ENCODE results near the gene ST8SIA1.

The ST8SIA1 gene

GRCh38 chr12:22266101-22266500 is 68.4 kb downstream of the ST8SIA1 start:
- H3K4me2 ChIP-seq (ENCODE audit: low read length): no peak overlapping the region
- no peak overlapping the region for H3K23ac ChIP-seq (ENCODE audit: low read length)
- no peak overlapping the region for H3K14ac ChIP-seq (ENCODE audit: low read length)
- no peak overlapping the region for H3K4ac ChIP-seq (ENCODE audit: low read depth, low read length)
- H2BK5ac ChIP-seq (ENCODE audit: low read depth, low read length, poor library complexity): no peak overlapping the region
- H3K79me1 ChIP-seq (ENCODE audit: low read length): no peaks in the 10 kb centered on the region
- H2BK12ac ChIP-seq (ENCODE audit: low read length): no peak overlapping the region
- no peak overlapping the region for H4K12ac ChIP-seq (ENCODE audit: low read depth, low read length)
- H2BK120ac ChIP-seq (ENCODE audit: insufficient read depth, low read length, poor library complexity): no peak overlapping the region
- peak overlapping the region; percentile 7 for H4K8ac ChIP-seq (ENCODE audit: low read depth, low read length)
- no peaks in the 10 kb centered on the region for H3K9me3 ChIP-seq (ENCODE audit: insufficient read depth, low read depth, low read length)
- no peaks in the 10 kb centered on the region for H3K4me1 ChIP-seq (ENCODE audit: control insufficient read depth in 1 of 2, insufficient read depth in 2 of 2, low read length in 2 of 2)
- DNase-seq: no peak
- no peak overlapping the region for H2AK5ac ChIP-seq (ENCODE audit: low read length)
- no peak overlapping the region for H4K91ac ChIP-seq (ENCODE audit: low read depth, low read length)
- H3K27me3 ChIP-seq (ENCODE audit: insufficient read depth, low read length): no peaks in the 10 kb centered on the region
- no CpG with 5 or more reads among the region's 5 CpGs for WGBS (ENCODE audit: extremely low coverage, insufficient coverage, insufficient read length)
- H3K4me3 ChIP-seq (ENCODE audit: low read depth, low read length): no peak overlapping the region
- no peak overlapping the region for H3K27ac ChIP-seq (ENCODE audit: low read depth, low read length)
- no peaks in the 10 kb centered on the region for H3K36me3 ChIP-seq (ENCODE audit: control insufficient read depth in 1 of 2, insufficient read depth in 2 of 2, low read length in 2 of 2)
- H2AFZ ChIP-seq (ENCODE audit: insufficient read depth, low read length, poor library complexity): no peak overlapping the region
- H3K9ac ChIP-seq (ENCODE audit: low read length): no peak overlapping the region
- H3K18ac ChIP-seq (ENCODE audit: low read length): no peak overlapping the region
- H3K79me2 ChIP-seq (ENCODE audit: control insufficient read depth, insufficient read depth, low read length, poor library complexity): no peaks in the 10 kb centered on the region

- no peak overlapping the region for H4K8ac ChIP-seq (ENCODE audit: low read depth, low read length)
- no peak overlapping the region for H2BK120ac ChIP-seq (ENCODE audit: insufficient read depth, low read length, poor library complexity)
- no peak overlapping the region for H4K12ac ChIP-seq (ENCODE audit: low read depth, low read length)
- no peak overlapping the region for H3K14ac ChIP-seq (ENCODE audit: low read length)
- H3K27me3 ChIP-seq (ENCODE audit: insufficient read depth, low read length): no peaks in the 10 kb centered on the region
- H4K91ac ChIP-seq (ENCODE audit: low read depth, low read length): no peak overlapping the region
- H3K4me2 ChIP-seq (ENCODE audit: low read length): no peak overlapping the region
- H2BK5ac ChIP-seq (ENCODE audit: low read depth, low read length, poor library complexity): no peak overlapping the region
- no peak overlapping the region for H3K18ac ChIP-seq (ENCODE audit: low read length)
- no peaks in the 10 kb centered on the region for H3K79me2 ChIP-seq (ENCODE audit: control insufficient read depth, insufficient read depth, low read length, poor library complexity)
- H3K23ac ChIP-seq (ENCODE audit: low read length): no peak overlapping the region
- H2BK12ac ChIP-seq (ENCODE audit: low read length): no peak overlapping the region
- H3K4ac ChIP-seq (ENCODE audit: low read depth, low read length): no peak overlapping the region
- H3K4me3 ChIP-seq (ENCODE audit: low read depth, low read length): no peak overlapping the region
- no CpG with 5 or more reads among the region's 5 CpGs for WGBS (ENCODE audit: extremely low coverage, insufficient coverage, insufficient read length)
- no peak overlapping the region for H2AFZ ChIP-seq (ENCODE audit: insufficient read depth, low read length, poor library complexity)
- H3K4me1 ChIP-seq (ENCODE audit: control insufficient read depth in 1 of 2, insufficient read depth in 2 of 2, low read length in 2 of 2): no peaks in the 10 kb centered on the region
- H3K79me1 ChIP-seq (ENCODE audit: low read length): no peaks in the 10 kb centered on the region
- no peaks in the 10 kb centered on the region for H3K36me3 ChIP-seq (ENCODE audit: control insufficient read depth in 1 of 2, insufficient read depth in 2 of 2, low read length in 2 of 2)
- no peaks in the 10 kb centered on the region for H3K9me3 ChIP-seq (ENCODE audit: insufficient read depth, low read depth, low read length)
- no peak overlapping the region for H3K27ac ChIP-seq (ENCODE audit: low read depth, low read length)
- no peak for DNase-seq
- H3K9ac ChIP-seq (ENCODE audit: low read length): no peak overlapping the region
- H2AK5ac ChIP-seq (ENCODE audit: low read length): no peak overlapping the region
Measured at GRCh38 chr12:22264380-22264779, 70.1 kb downstream of the ST8SIA1 start.

- Histone ChIP-seq H3K4me2 (ENCODE audit: low read length) (no peak overlapping the region), H3K36me3 (ENCODE audit: control insufficient read depth in 1 of 2, insufficient read depth in 2 of 2, low read length in 2 of 2) (no peaks in the 10 kb centered on the region), H2BK12ac (ENCODE audit: low read length) (no peak overlapping the region), H3K27me3 (ENCODE audit: insufficient read depth, low read length) (no peaks in the 10 kb centered on the region), H3K79me2 (ENCODE audit: control insufficient read depth, insufficient read depth, low read length, poor library complexity) (no peaks in the 10 kb centered on the region), H4K91ac (ENCODE audit: low read depth, low read length) (no peak overlapping the region), H3K9me3 (ENCODE audit: insufficient read depth, low read depth, low read length) (no peaks in the 10 kb centered on the region), H3K27ac (ENCODE audit: low read depth, low read length) (no peak overlapping the region), H2BK120ac (ENCODE audit: insufficient read depth, low read length, poor library complexity) (no peak overlapping the region), H3K9ac (ENCODE audit: low read length) (no peak overlapping the region), H3K23ac (ENCODE audit: low read length) (no peak overlapping the region), H2AK5ac (ENCODE audit: low read length) (no peak overlapping the region), H4K8ac (ENCODE audit: low read depth, low read length) (no peak overlapping the region), H2BK5ac (ENCODE audit: low read depth, low read length, poor library complexity) (no peak overlapping the region), H2AFZ (ENCODE audit: insufficient read depth, low read length, poor library complexity) (no peak overlapping the region), H3K4me1 (ENCODE audit: control insufficient read depth in 1 of 2, insufficient read depth in 2 of 2, low read length in 2 of 2) (no peaks in the 10 kb centered on the region), H3K4ac (ENCODE audit: low read depth, low read length) (no peak overlapping the region), H3K14ac (ENCODE audit: low read length) (no peak overlapping the region), H3K79me1 (ENCODE audit: low read length) (no peaks in the 10 kb centered on the region), H3K18ac (ENCODE audit: low read length) (no peak overlapping the region), H3K4me3 (ENCODE audit: low read depth, low read length) (no peak overlapping the region), H4K12ac (ENCODE audit: low read depth, low read length) (no peak overlapping the region)
- no peak for DNase-seq
- WGBS (ENCODE audit: extremely low coverage, insufficient coverage, insufficient read length): no CpG with 5 or more reads among the region's 2 CpGs
Measured at GRCh38 chr12:22262309-22262708, 72.2 kb downstream of the ST8SIA1 start.

DNA sequence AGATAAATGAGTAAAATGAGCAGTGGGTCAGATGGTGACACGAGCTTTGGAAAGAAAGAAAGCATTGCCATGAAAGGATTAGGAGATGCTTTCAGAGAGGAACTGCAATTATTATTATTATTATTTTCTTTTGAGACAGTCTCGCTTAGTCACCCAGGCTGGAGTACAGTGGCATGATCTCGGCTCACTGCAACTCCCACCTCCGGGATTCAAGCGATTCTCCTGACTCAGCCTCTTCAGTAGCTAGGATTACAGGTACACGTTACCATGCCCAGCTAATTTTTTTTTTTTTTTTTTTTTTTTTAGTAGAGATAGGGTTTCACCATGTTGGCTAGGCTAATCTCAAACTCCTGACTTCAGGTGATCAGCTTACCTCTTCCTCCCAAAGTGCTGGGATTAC is 77.4 kb downstream of the ST8SIA1 start:
- Histone ChIP-seq H3K4me3 (ENCODE audit: low read depth, low read length) (no peak overlapping the region), H3K27me3 (ENCODE audit: insufficient read depth, low read length) (no peaks in the 10 kb centered on the region), H3K36me3 (ENCODE audit: control insufficient read depth in 1 of 2, insufficient read depth in 2 of 2, low read length in 2 of 2) (no peaks in the 10 kb centered on the region), H4K8ac (ENCODE audit: low read depth, low read length) (no peak overlapping the region), H3K9me3 (ENCODE audit: insufficient read depth, low read depth, low read length) (no peaks in the 10 kb centered on the region), H2BK120ac (ENCODE audit: insufficient read depth, low read length, poor library complexity) (no peak overlapping the region), H3K9ac (ENCODE audit: low read length) (no peak overlapping the region), H3K4me1 (ENCODE audit: control insufficient read depth in 1 of 2, insufficient read depth in 2 of 2, low read length in 2 of 2) (peaks cover 4 to 8% of the 10 kb centered on the region in 2 experiments), H2AK5ac (ENCODE audit: low read length) (no peak overlapping the region), H3K14ac (ENCODE audit: low read length) (no peak overlapping the region), H4K12ac (ENCODE audit: low read depth, low read length) (no peak overlapping the region), H3K18ac (ENCODE audit: low read length) (no peak overlapping the region), H3K23ac (ENCODE audit: low read length) (no peak overlapping the region), H2AFZ (ENCODE audit: insufficient read depth, low read length, poor library complexity) (no peak overlapping the region), H3K4ac (ENCODE audit: low read depth, low read length) (no peak overlapping the region), H2BK12ac (ENCODE audit: low read length) (no peak overlapping the region), H3K79me2 (ENCODE audit: control insufficient read depth, insufficient read depth, low read length, poor library complexity) (no peaks in the 10 kb centered on the region), H3K4me2 (ENCODE audit: low read length) (no peak overlapping the region), H3K79me1 (ENCODE audit: low read length) (no peaks in the 10 kb centered on the region), H2BK5ac (ENCODE audit: low read depth, low read length, poor library complexity) (no peak overlapping the region), H3K27ac (ENCODE audit: low read depth, low read length) (no peak overlapping the region), H4K91ac (ENCODE audit: low read depth, low read length) (no peak overlapping the region)
- no CpG with 5 or more reads among the region's 6 CpGs for WGBS (ENCODE audit: extremely low coverage, insufficient coverage, insufficient read length)
- DNase-seq: no peak

Measured in trophoblast cell (in vitro differentiated cells and primary cell).